K562 (cell line): ENCODE data around the gene MATCAP1. TPM values are rescaled to one million over a fixed set of nuclear protein-coding genes. Genes with fewer than 3 reads are reported as not detected.

Experiments
- ATAC-seq: fragments of 200-7000 bp; cut with Tn5 transposase; 3 replicates; pipeline ENCODE4 v1.9.1; 2020; ENCODE audit warnings: moderate library complexity
- BruUV-seq: library from RNA; stranded (reverse); fragments of 400-500 nt; replicated peaks from 2 replicates; lab custom pipeline; 2021; lab: Mats Ljungman, UMichigan
- CTCF ChIA-PET: fragments of 300-600 bp; formaldehyde crosslinking; extraction: SDS; loops from one replicate; lab custom pipeline; 2021; ENCODE audit warnings: low intra/inter-chr PET ratio; lab: Yijun Ruan, JAX
- POLR2A ChIA-PET: fragments of 300-600, 350-650 bp; sonication (Branson Sonifier 250); formaldehyde crosslinking; extraction: SDS; loops from one replicate; lab custom pipeline; 2021; ENCODE audit warnings: antibody characterized with exemption, inconsistent platforms; lab: Yijun Ruan, JAX
- DNase-seq, 4 experiments: peaks; one replicate each; pipeline versions ENCODE4 v3.0.0 to v3.0.0-alpha.2; 2011 to 2018; ENCODE audit warnings: low spot score in 3 of 4, mixed read lengths in 3 of 4; ENCODE audit errors: extremely low read depth in 1 of 4
- FAIRE-seq: peaks from 2 replicates; lab custom pipeline; 2011; peaks lifted over from hg19 to GRCh38; lab: Jason Lieb, UNC
- H2AFZ ChIP-seq: 2 replicates; pipeline ENCODE4 v1.6.0; 2011; ENCODE audit warnings: low read depth, low read length, control low read depth, inconsistent platforms
- H3K27ac ChIP-seq: fragments of 200-600 bp; 3 replicates; pipeline ENCODE4 v1.8.0; 2011; ENCODE audit warnings: low read depth, mild to moderate bottlenecking, control low read depth, inconsistent platforms, low read length, moderate library complexity, mixed read lengths; ENCODE audit errors: extremely low read depth
- H3K27me3 ChIP-seq, 2 experiments: fragments of 300-600 bp in 1 of 2; 2 replicates in 1 of 2; 3 replicates in 1 of 2; pipeline versions ENCODE4 v1.6.0 to v1.8.0; 2011; ENCODE audit warnings: inconsistent platforms in 2 of 2, low read length in 2 of 2, mild to moderate bottlenecking in 1 of 2, mixed read lengths in 1 of 2, moderate library complexity in 1 of 2; ENCODE audit not compliant: control insufficient read depth in 2 of 2, insufficient read depth in 2 of 2
- H3K36me3 ChIP-seq: fragments of 300-600 bp; 3 replicates; pipeline ENCODE4 v1.8.0; 2011; ENCODE audit warnings: mild to moderate bottlenecking, low read length, inconsistent platforms; ENCODE audit not compliant: control insufficient read depth, insufficient read depth
- H3K4me1 ChIP-seq, 2 experiments: fragments of 200-600 bp in 1 of 2; replicated peaks in 1 of 2; 2 replicates in 1 of 2; 3 replicates in 1 of 2; pipeline versions ENCODE4 v1.5.1 to v1.8.0; 2011; ENCODE audit warnings: inconsistent platforms in 2 of 2, low read length in 2 of 2, mild to moderate bottlenecking in 1 of 2, mixed read lengths in 1 of 2, moderate library complexity in 1 of 2; ENCODE audit not compliant: control insufficient read depth in 2 of 2, insufficient read depth in 2 of 2
- H3K4me2 ChIP-seq: 2 replicates; pipeline ENCODE4 v1.6.1; 2011; ENCODE audit warnings: low read length, control low read depth, inconsistent platforms, mixed read lengths; ENCODE audit not compliant: insufficient read depth
- H3K4me3 ChIP-seq: fragments of 200-600 bp; sonication (generic), shearing (Covaris generic); 2 replicates; pipeline ENCODE4 v1.5.1; 2016; ENCODE audit warnings: control low read depth, inconsistent platforms
- H3K79me2 ChIP-seq: fragments of 200-600 bp; 3 replicates; pipeline ENCODE4 v1.8.0; 2011; ENCODE audit warnings: low read length, inconsistent platforms; ENCODE audit not compliant: control insufficient read depth, insufficient read depth
- H3K9ac ChIP-seq, 2 experiments: 2 replicates each; pipeline versions ENCODE4 v1.6.0 to v1.6.1; 2011; ENCODE audit warnings: low read depth in 2 of 2, low read length in 2 of 2, control low read depth in 1 of 2, inconsistent platforms in 1 of 2, mild to moderate bottlenecking in 1 of 2, mixed read lengths in 1 of 2; ENCODE audit not compliant: insufficient read depth in 1 of 2
- H3K9me1 ChIP-seq: one replicate; pipeline ENCODE4 v1.6.0; 2011; ENCODE audit warnings: inconsistent platforms, mild to moderate bottlenecking, low read length, moderate library complexity; ENCODE audit not compliant: control insufficient read depth, insufficient read depth
- H3K9me3 ChIP-seq: replicated peaks from 2 replicates; pipeline ENCODE4 v1.5.1; 2011; ENCODE audit warnings: low read depth, low read length, inconsistent platforms; ENCODE audit not compliant: control insufficient read depth, insufficient read depth
- H4K20me1 ChIP-seq: replicated peaks from 2 replicates; pipeline ENCODE4 v1.6.1; 2011; ENCODE audit warnings: low read length, inconsistent platforms, mixed read lengths; ENCODE audit not compliant: control insufficient read depth, insufficient read depth
- CHCHD3 ChIP-seq: fragments of 250-450 bp; sonication (Bioruptor Pico); IDR thresholded peaks from 2 replicates; pipeline ENCODE4 v2.1.2; 2022; ENCODE audit warnings: mild to moderate bottlenecking
- ESRRA ChIP-seq: fragments of 450-650 bp; IDR thresholded peaks from 2 replicates; pipeline ENCODE4 v1.6.1; 2014; ENCODE audit warnings: low read depth, mild to moderate bottlenecking, moderate library complexity, borderline replicate concordance
- ETS2 ChIP-seq: IDR thresholded peaks from 2 replicates; pipeline ENCODE4 v1.6.1; 2016; ENCODE audit warnings: borderline replicate concordance, missing genetic modification characterization, mild to moderate bottlenecking, moderate library complexity, missing compliant biosample characterization; ENCODE audit not compliant: poor library complexity, severe bottlenecking
- FIP1L1 ChIP-seq: fragments of 200-400 bp; formaldehyde crosslinking; IDR thresholded peaks from 2 replicates; pipeline ENCODE4 v1.6.1; 2018; ENCODE audit warnings: mild to moderate bottlenecking, low read depth, low read length; ENCODE audit not compliant: poor library complexity, severe bottlenecking
- JUN ChIP-seq, 2 experiments: sonication (generic) in 1 of 2; formaldehyde crosslinking in 1 of 2; IDR thresholded peaks; 2 replicates each; pipeline versions ENCODE4 v1.6.1 to v1.8.0; 2012 to 2022; ENCODE audit warnings: borderline replicate concordance in 2 of 2, mild to moderate bottlenecking in 2 of 2, improper control_type of control experiment in 1 of 2, low read depth in 1 of 2, low read length in 1 of 2, missing genetic modification reagents in 1 of 2
- SOX6 ChIP-seq: fragments of 450-650 bp; IDR thresholded peaks from 2 replicates; pipeline ENCODE4 v1.6.1; 2014; ENCODE audit warnings: mild to moderate bottlenecking
- SPI1 ChIP-seq: IDR thresholded peaks from 2 replicates; pipeline ENCODE4 v1.6.1; 2011; ENCODE audit warnings: low read depth, low read length, control low read depth, borderline replicate concordance
- ZNF583 ChIP-seq: fragments of 250-450 bp; sonication (Bioruptor Pico); IDR thresholded peaks from 2 replicates; pipeline ENCODE4 v1.4.0; 2020
- ZNF740 ChIP-seq, 3 experiments: fragments of 200-800 bp in 1 of 3; sonication (Bioruptor generic) in 1 of 3; sonication (generic) in 1 of 3; formaldehyde crosslinking in 1 of 3; IDR thresholded peaks; 2 replicates each; pipeline versions ENCODE4 v1.6.1 to v1.8.0; 2016 to 2022; ENCODE audit warnings: mild to moderate bottlenecking in 2 of 3, missing compliant biosample characterization in 2 of 3, missing genetic modification characterization in 2 of 3, missing genetic modification reagents in 1 of 3
- WGBS: fragments of 100-300 bp; shearing (Covaris generic); methylation state at CpG from one replicate; pipeline ENCODE4 v1.1.6; 2016; ENCODE audit warnings: low coverage, mixed read lengths; ENCODE audit not compliant: insufficient coverage; ENCODE audit errors: missing lambda C conversion rate; 5-methylcytosine and 5-hydroxymethylcytosine counted together
- in situ Hi-C: fragments of 300-500 bp; cut with MboI; formaldehyde crosslinking; loops from 4 replicates; pipeline ENCODE4 v1.15.0; 2018; ENCODE audit warnings: inconsistent platforms, mixed read lengths
- intact Hi-C: fragments of 100-400 bp; cut with micrococcal nuclease; formaldehyde crosslinking; loops from 2 replicates; pipeline ENCODE4 v1.14.2; 2022
- polyA plus RNA-seq, 8 experiments: library from polyadenylated mRNA; depleted of rRNA in 4 of 8; stranded (reverse) in 5 of 8; unstranded in 3 of 8; fragments of >200 nt; fragmentation: Nextera tagmentation in 2 of 8; fragmentation: Illumina TruSeq in 1 of 8; extraction: Ambion mirVana in 2 of 8; extraction: Trizol in 1 of 8; gene quantifications; 2 replicates each; pipeline versions ENCODE4 v1.2.1 to v1.2.3, GENCODE V29; 2011 to 2014; ENCODE audit warnings: inconsistent platforms in 1 of 8, missing spikeins in 1 of 8
- total RNA-seq, 7 experiments: library from RNA; depleted of rRNA in 6 of 7; stranded (reverse); fragments of >200 nt in 6 of 7; fragmentation: Illumina TruSeq in 2 of 7; extraction: Trizol in 2 of 7; gene quantifications; 2 replicates each; pipeline versions ENCODE4 v1.2.1 to v1.2.3, GENCODE V29; 2011 to 2021; ENCODE audit warnings: low replicate concordance in 1 of 7

Gene MATCAP1
- total and polyA plus RNA-seq, 9 of the 15 experiments (the other 6 are each of a cell fraction or from before 2014, with no cell fraction given): 3.4 to 20.5 (median 10.3) TPM

DNA sequence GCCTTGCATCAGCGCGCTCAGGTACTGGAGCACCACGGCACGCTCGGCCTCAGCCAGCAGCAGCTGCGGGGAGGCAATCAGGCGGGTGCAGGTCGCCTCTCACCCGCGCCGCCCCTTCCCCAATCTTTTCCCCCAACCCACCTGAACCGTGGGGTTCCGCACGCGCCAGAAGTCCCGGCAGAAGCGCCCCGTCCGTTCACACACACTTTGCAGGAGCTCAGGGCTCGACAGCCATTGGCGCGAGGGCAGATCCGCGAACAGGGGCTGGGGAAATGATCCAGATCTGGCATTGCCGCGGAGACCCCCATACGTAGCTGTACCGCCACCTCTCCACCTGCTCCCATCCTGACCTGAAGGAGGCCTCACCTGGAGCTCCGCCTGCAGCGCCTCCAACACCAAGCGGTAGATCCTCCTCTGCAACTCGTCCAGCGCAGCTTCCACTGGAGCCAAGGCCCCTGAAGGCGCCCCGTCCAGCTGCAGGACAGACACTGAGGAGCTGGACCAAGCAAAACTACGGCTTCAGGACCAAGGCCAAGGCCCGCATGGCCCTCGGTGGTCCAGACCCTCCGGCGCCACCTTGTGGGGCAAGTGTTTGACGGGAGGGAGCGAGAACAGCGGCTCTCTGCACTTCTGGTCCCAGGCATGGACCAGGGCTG lies 1.4 kb upstream of the MATCAP1 start (continued):
- no peak for TF ChIP-seq ETS2
- TF ChIP-seq CHCHD3 (CRISPR knock-in tag): no peak
- 0 out of 2 replicates have a peak, but pooled peaks have one; percentile 42 for TF ChIP-seq SOX6
- no peak for TF ChIP-seq SPI1
- peak; percentile 55; the same call in 1 of the 2 replicates for TF ChIP-seq JUN (IDR thresholded peaks at IDR 0.05; ENCODE audit: borderline replicate concordance, low read depth, low read length)
- TF ChIP-seq JUN (CRISPR knock-in tag; IDR thresholded peaks at IDR 0.05; ENCODE audit: borderline replicate concordance): no peak; the same call in 1 of the 2 replicates
- TF ChIP-seq, all 486 proteins: peak for 125

GRCh38 chr16:67184453-67184994 lies 761 bp upstream of the MATCAP1 start:
- Histone ChIP-seq H4K20me1 (peaks cover 11% of the 10 kb centered on the region), H3K27me3 (no peaks in the 10 kb centered on the region), H3K9ac (peak overlapping the region in 1 of 2 experiments; percentile 97; a peak in 2 of 4 replicates), H3K9me1 (no peaks in the 10 kb centered on the region), H3K36me3 (no peaks in the 10 kb centered on the region), H2AFZ (peak overlapping the region; percentile 91), H3K9me3 (no peaks in the 10 kb centered on the region), H3K4me3 (peak overlapping the region; percentile 61), H3K79me2 (peaks cover 14% of the 10 kb centered on the region), H3K27ac (no peak overlapping the region), H3K4me2 (peak overlapping the region; percentile 99; the same call in 1 of the 2 replicates), H3K4me1 (peaks cover 13 to 47% of the 10 kb centered on the region in 2 experiments)
- ChIA-PET POLR2A (interaction anchor here (0.5 to 1.3 kb wide), 5 partner anchors 8 to 218 kb away, joined by 3 to 4 read pairs (median 3); no protein-coding TSS in a partner anchor), CTCF (interaction anchor here (0.6 to 1.4 kb wide), 4 partner anchors 29 to 207 kb away, joined by 3 to 5 read pairs (median 4); partner anchors contain the start of gene FHOD1)
- WGBS: 50% methylated on average over 39 of the region's 59 CpGs
- no peak for DNase-seq
- no TSS peak for BruUV-seq
- in situ Hi-C loops: no loop called here
- no peak for FAIRE-seq
- no peak for ATAC-seq
- intact Hi-C loops: loop anchor here (10.0 kb wide), 2 partner anchors 170 to 230 kb away; no protein-coding TSS in a partner anchor
- TF ChIP-seq ZNF740 (CRISPR knock-in tag; IDR thresholded peaks at IDR 0.05) (no peak), ZNF740 (tag; IDR thresholded peaks at IDR 0.05) (no peak), ESRRA (no peak), ZNF583 (CRISPR knock-in tag) (no peak), FIP1L1 (peak; percentile 2)
